ENCODE results near the gene TMEM233. TPM values are rescaled to one million over a fixed set of nuclear protein-coding genes. Genes with fewer than 3 reads are reported as not detected.

The TMEM233 gene
- total and polyA plus RNA-seq, 9 of the 15 experiments (the other 6 are each of a cell fraction or from before 2014, with no cell fraction given) = 0.04 to 0.17 (median 0.07) TPM; not detected in 2

GRCh38 chr12:119556854-119557253 is 36.7 kb upstream of the TMEM233 start:
- 0% methylated on average over 1 of the region's 1 CpG for WGBS (ENCODE audit: insufficient coverage, low coverage, missing lambda C conversion rate)
- DNase-seq (ENCODE audit: extremely low read depth in 1 of 4, low spot score in 3 of 4) = no peak
- H3K4me1 ChIP-seq (replicated peaks in 1 of 2; ENCODE audit: control insufficient read depth in 2 of 2, insufficient read depth in 2 of 2, low read length in 2 of 2) = peaks cover 0 to 4% of the 10 kb centered on the region in 2 experiments; a peak in 2 of 5 replicates
- ATAC-seq = no peak
- no peak for FAIRE-seq
- no peaks in the 10 kb centered on the region for H3K9me3 ChIP-seq (replicated peaks; ENCODE audit: control insufficient read depth, insufficient read depth, low read depth, low read length)
- no peaks in the 10 kb centered on the region for H3K27me3 ChIP-seq (ENCODE audit: control insufficient read depth in 2 of 2, insufficient read depth in 2 of 2, low read length in 2 of 2)
- TF ChIP-seq ZNF75A (CRISPR knock-in tag; IDR thresholded peaks at IDR 0.05) (no peak), OTX1 (CRISPR knock-in tag; IDR thresholded peaks at IDR 0.05) (no peak)
- POLR2A ChIA-PET = interaction anchor here (0.7 kb wide), 1 partner anchor 1209 kb away, joined by 3 read pairs; no protein-coding TSS in a partner anchor
- BruUV-seq (replicated peaks) = no TSS peak
- H3K79me2 ChIP-seq (ENCODE audit: control insufficient read depth, insufficient read depth, low read length) = no peaks in the 10 kb centered on the region
- H3K36me3 ChIP-seq (ENCODE audit: control insufficient read depth, insufficient read depth, low read length) = no peaks in the 10 kb centered on the region
- no peaks in the 10 kb centered on the region for H4K20me1 ChIP-seq (replicated peaks; ENCODE audit: control insufficient read depth, insufficient read depth, low read length)
- no peak overlapping the region for H3K27ac ChIP-seq (ENCODE audit: extremely low read depth, low read depth, low read length)
- no peak overlapping the region for H3K9ac ChIP-seq (ENCODE audit: insufficient read depth in 1 of 2, low read depth in 2 of 2, low read length in 2 of 2)
- H3K4me3 ChIP-seq = no peak overlapping the region
- intact Hi-C loops (cut with micrococcal nuclease) (no loop called here), in situ Hi-C loops (cut with MboI) (no loop called here)
- H3K9me1 ChIP-seq (ENCODE audit: control insufficient read depth, insufficient read depth, low read length) = no peaks in the 10 kb centered on the region
- CTCF ChIA-PET (ENCODE audit: low intra/inter-chr PET ratio) = no interaction called here
- no peak overlapping the region for H3K4me2 ChIP-seq (ENCODE audit: insufficient read depth, low read length)
- no peak overlapping the region for H2AFZ ChIP-seq (ENCODE audit: low read depth, low read length)

- H3K9me3 ChIP-seq (replicated peaks; ENCODE audit: control insufficient read depth, insufficient read depth, low read depth, low read length) = no peaks in the 10 kb centered on the region
- no peaks in the 10 kb centered on the region for H3K4me1 ChIP-seq (replicated peaks in 1 of 2; ENCODE audit: control insufficient read depth in 2 of 2, insufficient read depth in 2 of 2, low read length in 2 of 2)
- H3K4me3 ChIP-seq = no peak overlapping the region
- no peak for FAIRE-seq
- DNase-seq (ENCODE audit: extremely low read depth in 1 of 4, low spot score in 3 of 4) = no peak
- no peaks in the 10 kb centered on the region for H3K79me2 ChIP-seq (ENCODE audit: control insufficient read depth, insufficient read depth, low read length)
- intact Hi-C loops (cut with micrococcal nuclease) (no loop called here), in situ Hi-C loops (cut with MboI) (no loop called here)
- H3K9me1 ChIP-seq (ENCODE audit: control insufficient read depth, insufficient read depth, low read length) = no peaks in the 10 kb centered on the region
- ChIA-PET POLR2A (interaction anchor here (1.4 kb wide), 1 partner anchor 11 kb away, joined by 4 read pairs; no protein-coding TSS in a partner anchor), CTCF (ENCODE audit: low intra/inter-chr PET ratio) (no interaction called here)
- H3K4me2 ChIP-seq (ENCODE audit: insufficient read depth, low read length) = no peak overlapping the region
- H4K20me1 ChIP-seq (replicated peaks; ENCODE audit: control insufficient read depth, insufficient read depth, low read length) = no peaks in the 10 kb centered on the region
- no peak overlapping the region for H2AFZ ChIP-seq (ENCODE audit: low read depth, low read length)
- H3K36me3 ChIP-seq (ENCODE audit: control insufficient read depth, insufficient read depth, low read length) = no peaks in the 10 kb centered on the region
- peaks cover 0 to 5% of the 10 kb centered on the region in 2 experiments; a peak in 2 of 5 replicates for H3K27me3 ChIP-seq (ENCODE audit: control insufficient read depth in 2 of 2, insufficient read depth in 2 of 2, low read length in 2 of 2)
- H3K27ac ChIP-seq (ENCODE audit: extremely low read depth, low read depth, low read length) = no peak overlapping the region
- H3K9ac ChIP-seq (ENCODE audit: insufficient read depth in 1 of 2, low read depth in 2 of 2, low read length in 2 of 2) = no peak overlapping the region
- no TSS peak for BruUV-seq (replicated peaks)
- ATAC-seq = no peak
- 29% methylated on average over 3 of the region's 3 CpGs for WGBS (ENCODE audit: insufficient coverage, low coverage, missing lambda C conversion rate)
- no peak for TF ChIP-seq HDAC3 (IDR thresholded peaks at IDR 0.05; ENCODE audit: borderline replicate concordance, partially characterized antibody)
- TF ChIP-seq USF2 (CRISPR knock-in tag; IDR thresholded peaks at IDR 0.05) = no peak
- no peak for TF ChIP-seq ATF1 (CRISPR knock-in tag; IDR thresholded peaks at IDR 0.05)
- TF ChIP-seq ATF1 (tag; IDR thresholded peaks at IDR 0.05) = no peak
- TF ChIP-seq, protein P1, sequence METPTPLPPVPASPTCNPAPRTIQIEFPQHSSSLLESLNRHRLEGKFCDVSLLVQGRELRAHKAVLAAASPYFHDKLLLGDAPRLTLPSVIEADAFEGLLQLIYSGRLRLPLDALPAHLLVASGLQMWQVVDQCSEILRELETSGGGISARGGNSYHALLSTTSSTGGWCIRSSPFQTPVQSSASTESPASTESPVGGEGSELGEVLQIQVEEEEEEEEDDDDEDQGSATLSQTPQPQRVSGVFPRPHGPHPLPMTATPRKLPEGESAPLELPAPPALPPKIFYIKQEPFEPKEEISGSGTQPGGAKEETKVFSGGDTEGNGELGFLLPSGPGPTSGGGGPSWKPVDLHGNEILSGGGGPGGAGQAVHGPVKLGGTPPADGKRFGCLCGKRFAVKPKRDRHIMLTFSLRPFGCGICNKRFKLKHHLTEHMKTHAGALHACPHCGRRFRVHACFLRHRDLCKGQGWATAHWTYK (CRISPR knock-in tag; IDR thresholded peaks at IDR 0.05) = no peak
- TF ChIP-seq KLF1 (tag; IDR thresholded peaks at IDR 0.05) = no peak
- TF ChIP-seq RERE (CRISPR knock-in tag; IDR thresholded peaks at IDR 0.05; ENCODE audit: borderline replicate concordance) = no peak
Measured at GRCh38 chr12:119565404-119565803, 28.2 kb upstream of the TMEM233 start.

Measured in K562 (cell line).